ENCODE results near the gene HS3ST3B1.

The HS3ST3B1 gene

GRCh38 chr17:14300575-14301278 is at the start of gene HS3ST3B1:
Gene HS3ST3B1 (plus strand): TSS chr17:14301081. CDS start chr17:14301519, 438 bp downstream.
- peak; percentile 98 for DNase-seq (ENCODE audit: low read depth, low spot score)

- DNase-seq (ENCODE audit: low read depth, low spot score) = no peak
Measured at GRCh38 chr17:14261406-14261805, 39.5 kb upstream of the HS3ST3B1 start.

- no peak for DNase-seq (ENCODE audit: low read depth, low spot score)
Measured at GRCh38 chr17:14268264-14268663, 32.6 kb upstream of the HS3ST3B1 start.

GRCh38 chr17:14269473-14269872 is 31.4 kb upstream of the HS3ST3B1 start:
- DNase-seq (ENCODE audit: low read depth, low spot score) = no peak

GRCh38 chr17:14270508-14270907 is 30.4 kb upstream of the HS3ST3B1 start:
- DNase-seq (ENCODE audit: low read depth, low spot score) = no peak

- no peak for DNase-seq (ENCODE audit: low read depth, low spot score)
Measured at GRCh38 chr17:14276535-14277250, 24.2 kb upstream of the HS3ST3B1 start.

GRCh38 chr17:14281530-14281929 is 19.4 kb upstream of the HS3ST3B1 start:
- DNase-seq (ENCODE audit: low read depth, low spot score) = no peak

GRCh38 chr17:14282726-14283125 is 18.2 kb upstream of the HS3ST3B1 start:
- no peak for DNase-seq (ENCODE audit: low read depth, low spot score)

GRCh38 chr17:14289162-14289561 is 11.7 kb upstream of the HS3ST3B1 start:
- no peak for DNase-seq (ENCODE audit: low read depth, low spot score)

- no peak for DNase-seq (ENCODE audit: low read depth, low spot score)
Measured at GRCh38 chr17:14294876-14295275, 6.0 kb upstream of the HS3ST3B1 start.

GRCh38 chr17:14295676-14296075 is 5.2 kb upstream of the HS3ST3B1 start:
- DNase-seq (ENCODE audit: low read depth, low spot score) = no peak

- DNase-seq (ENCODE audit: low read depth, low spot score) = no peak
Measured at GRCh38 chr17:14296166-14296910, 4.5 kb upstream of the HS3ST3B1 start.

- DNase-seq (ENCODE audit: low read depth, low spot score) = no peak
Measured at GRCh38 chr17:14297161-14297851, 3.6 kb upstream of the HS3ST3B1 start.

GRCh38 chr17:14298221-14298946 is 2.5 kb upstream of the HS3ST3B1 start:
- DNase-seq (ENCODE audit: low read depth, low spot score) = no peak

- no peak for DNase-seq (ENCODE audit: low read depth, low spot score)
Measured at GRCh38 chr17:14298947-14299279, 2.0 kb upstream of the HS3ST3B1 start.

GRCh38 chr17:14299280-14300141 is 1.4 kb upstream of the HS3ST3B1 start:
- DNase-seq (ENCODE audit: low read depth, low spot score) = no peak

- DNase-seq (ENCODE audit: low read depth, low spot score) = no peak
Measured at GRCh38 chr17:14301279-14302090, 604 bp downstream of the HS3ST3B1 start.

- DNase-seq (ENCODE audit: low read depth, low spot score) = no peak
Measured at GRCh38 chr17:14302091-14302430, 1.2 kb downstream of the HS3ST3B1 start.

- peak; percentile 64 for DNase-seq (ENCODE audit: low read depth, low spot score)
Measured at GRCh38 chr17:14302431-14303099, 1.7 kb downstream of the HS3ST3B1 start.

Data from activated CD4-positive, CD25-positive, alpha-beta regulatory T cell treated with anti-CD3 and anti-CD28 coated beads, Interleukin-2, amount 50 U/mL, for 16 hours (primary cell).